H1 (cell line): ENCODE data around the gene RALGAPA2. TPM values are rescaled to one million over a fixed set of nuclear protein-coding genes. Genes with fewer than 3 reads are reported as not detected.

Experiments used
- CTCF ChIA-PET: fragments of 300-600 bp; sonication (Branson Sonifier 250); formaldehyde crosslinking; loops from one replicate; lab custom pipeline; 2021; ENCODE audit not compliant: partially characterized antibody; lab: Charles Lee
- POLR2A ChIA-PET: fragments of 300-600 bp; sonication (Branson Sonifier 250); formaldehyde crosslinking; loops from one replicate; lab custom pipeline; 2021; ENCODE audit warnings: inconsistent platforms; ENCODE audit not compliant: partially characterized antibody; lab: Charles Lee
- DNase-seq, 2 experiments: peaks; one replicate each; pipeline versions ENCODE4 v3.0.0 to v3.0.0-alpha.2; 2010 to 2022; ENCODE audit warnings: low spot score in 2 of 2, low read depth in 1 of 2, mixed read lengths in 1 of 2
- FAIRE-seq: peaks from 2 replicates; lab custom pipeline; 2011; peaks lifted over from hg19 to GRCh38; lab: Jason Lieb, UNC
- H2AFZ ChIP-seq: 2 replicates; pipeline ENCODE4 v1.8.1; 2012; ENCODE audit warnings: low read length, inconsistent platforms
- H2AK5ac ChIP-seq: 2 replicates; pipeline ENCODE4 v1.6.1; 2013; ENCODE audit warnings: low read depth, low read length
- H2BK120ac ChIP-seq: replicated peaks from 2 replicates; pipeline ENCODE3; 2013; ENCODE audit warnings: low read depth, low read length, inconsistent platforms
- H2BK12ac ChIP-seq: 2 replicates; pipeline ENCODE4 v1.6.1; 2013; ENCODE audit warnings: low read depth, low read length
- H2BK15ac ChIP-seq: 2 replicates; pipeline ENCODE4 v1.6.1; 2013; ENCODE audit warnings: low read length
- H2BK20ac ChIP-seq: 2 replicates; pipeline ENCODE4 v1.6.1; 2013; ENCODE audit warnings: low read length
- H2BK5ac ChIP-seq: 2 replicates; pipeline ENCODE4 v1.6.1; 2013; ENCODE audit warnings: low read depth, low read length
- H3K14ac ChIP-seq: 2 replicates; pipeline ENCODE4 v1.6.1; 2013; ENCODE audit warnings: inconsistent platforms; ENCODE audit not compliant: insufficient read length
- H3K18ac ChIP-seq: 2 replicates; pipeline ENCODE4 v1.6.1; 2013; ENCODE audit warnings: low read length; ENCODE audit errors: extremely low read depth
- H3K23ac ChIP-seq: 2 replicates; pipeline ENCODE4 v1.6.1; 2013; ENCODE audit warnings: inconsistent platforms; ENCODE audit not compliant: insufficient read length
- H3K23me2 ChIP-seq: 2 replicates; pipeline ENCODE4 v1.6.1; 2013; ENCODE audit warnings: low read depth, low read length
- H3K27ac ChIP-seq: 2 replicates; pipeline ENCODE4 v1.6.1; 2011; ENCODE audit warnings: low read depth, low read length, inconsistent platforms
- H3K27me3 ChIP-seq, 4 experiments: replicated peaks in 1 of 4; 1 replicate in 1 of 4; 2 replicates in 3 of 4; pipeline versions ENCODE4 v1.6.1 to v1.8.1; 2011 to 2013; ENCODE audit warnings: low read length in 3 of 4, mild to moderate bottlenecking in 3 of 4, inconsistent platforms in 2 of 4, mixed read lengths in 2 of 4, moderate library complexity in 1 of 4; ENCODE audit not compliant: control insufficient read depth in 3 of 4, insufficient read depth in 3 of 4; ENCODE audit errors: extremely low read depth in 1 of 4
- H3K36me3 ChIP-seq, 4 experiments: 2 replicates each; pipeline versions ENCODE4 v1.6.1 to v1.8.1; 2011 to 2013; ENCODE audit warnings: mild to moderate bottlenecking in 4 of 4, low read length in 3 of 4, moderate library complexity in 2 of 4, control low read depth in 1 of 4, inconsistent platforms in 1 of 4; ENCODE audit not compliant: insufficient read depth in 4 of 4, control insufficient read depth in 2 of 4
- H3K4ac ChIP-seq: replicated peaks from 2 replicates; pipeline ENCODE3; 2013; ENCODE audit warnings: low read length, low read depth, mixed read lengths, inconsistent platforms; ENCODE audit not compliant: insufficient read length
- H3K4me1 ChIP-seq, 4 experiments: replicated peaks in 1 of 4; 1 replicate in 1 of 4; 2 replicates in 3 of 4; pipeline versions ENCODE4 v1.6.1 to v1.8.1; 2011 to 2013; ENCODE audit warnings: low read length in 3 of 4, inconsistent platforms in 2 of 4, mixed read lengths in 1 of 4; ENCODE audit not compliant: insufficient read depth in 4 of 4, control insufficient read depth in 3 of 4
- H3K4me2 ChIP-seq, 2 experiments: 2 replicates each; pipeline versions ENCODE4 v1.6.1 to v1.8.1; 2011 to 2013; ENCODE audit warnings: low read depth in 2 of 2, low read length in 2 of 2, control low read depth in 1 of 2, inconsistent platforms in 1 of 2, mild to moderate bottlenecking in 1 of 2; ENCODE audit not compliant: insufficient read depth in 1 of 2
- H3K4me3 ChIP-seq, 4 experiments: fragments of 200-600, 300-600 bp in 1 of 4; sonication (generic), shearing (Covaris generic), sonication (Bioruptor Twin) in 1 of 4; 2 replicates each; pipeline versions ENCODE4 v1.5.1 to v1.8.1; 2011 to 2016; ENCODE audit warnings: low read length in 4 of 4, low read depth in 3 of 4, control low read depth in 2 of 4, inconsistent platforms in 2 of 4, mild to moderate bottlenecking in 2 of 4, mixed read lengths in 1 of 4, moderate library complexity in 1 of 4; ENCODE audit not compliant: insufficient read depth in 2 of 4; ENCODE audit errors: extremely low read depth in 1 of 4
- H3K56ac ChIP-seq: replicated peaks from 2 replicates; pipeline ENCODE3; 2013; ENCODE audit warnings: low read depth, mild to moderate bottlenecking, mixed read lengths, low read length, inconsistent platforms; ENCODE audit not compliant: insufficient read length
- H3K79me1 ChIP-seq: 2 replicates; pipeline ENCODE4 v1.6.1; 2013; ENCODE audit warnings: low read depth, low read length, control low read depth
- H3K79me2 ChIP-seq, 2 experiments: 2 replicates each; pipeline versions ENCODE4 v1.6.1 to v1.8.1; 2012 to 2013; ENCODE audit warnings: low read length in 2 of 2, mild to moderate bottlenecking in 2 of 2, inconsistent platforms in 1 of 2; ENCODE audit not compliant: insufficient read depth in 2 of 2, control insufficient read depth in 1 of 2
- H3K9ac ChIP-seq, 4 experiments: replicated peaks in 1 of 4; 1 replicate in 1 of 4; 2 replicates in 3 of 4; pipeline versions ENCODE4 v1.6.1 to v1.8.1; 2011 to 2013; ENCODE audit warnings: low read depth in 3 of 4, low read length in 3 of 4, control low read depth in 2 of 4, mild to moderate bottlenecking in 2 of 4, moderate library complexity in 2 of 4, inconsistent platforms in 1 of 4; ENCODE audit errors: extremely low read depth in 1 of 4
- H3K9me3 ChIP-seq, 2 experiments: 2 replicates each; pipeline versions ENCODE4 v1.6.1 to v1.8.1; 2012 to 2013; ENCODE audit warnings: mild to moderate bottlenecking in 2 of 2, moderate library complexity in 2 of 2, control low read depth in 1 of 2, inconsistent platforms in 1 of 2, low read depth in 1 of 2, low read length in 1 of 2, mixed read lengths in 1 of 2; ENCODE audit not compliant: insufficient read depth in 2 of 2
- H4K20me1 ChIP-seq, 2 experiments: replicated peaks in 1 of 2; 2 replicates each; pipeline versions ENCODE3 to v1.8.1; 2011 to 2013; ENCODE audit warnings: inconsistent platforms in 2 of 2, low read length in 2 of 2, mild to moderate bottlenecking in 1 of 2; ENCODE audit not compliant: insufficient read depth in 2 of 2, control insufficient read depth in 1 of 2
- H4K5ac ChIP-seq: 2 replicates; pipeline ENCODE4 v1.6.1; 2013; ENCODE audit warnings: low read length, low read depth, mixed read lengths, inconsistent platforms; ENCODE audit not compliant: insufficient read length
- H4K8ac ChIP-seq: 2 replicates; pipeline ENCODE4 v1.8.0; 2013; ENCODE audit warnings: mild to moderate bottlenecking, moderate library complexity, low read length, inconsistent platforms; ENCODE audit not compliant: insufficient read depth; ENCODE audit errors: extremely low read depth
- H4K91ac ChIP-seq: replicated peaks from 2 replicates; pipeline ENCODE3; 2013; ENCODE audit warnings: low read length, mixed read lengths, inconsistent platforms; ENCODE audit not compliant: insufficient read length
- BCL11A ChIP-seq, 2 experiments: IDR thresholded peaks; one replicate each; pipeline ENCODE4 v1.6.1; 2011; ENCODE audit warnings: low read depth in 2 of 2, low read length in 2 of 2, mild to moderate bottlenecking in 2 of 2
- CBX8 ChIP-seq: fragments of 300-800, 300-1000 bp; sonication (generic); IDR thresholded peaks from 2 replicates; pipeline ENCODE4 v1.7.1; 2016; ENCODE audit warnings: low read depth, low read length, borderline replicate concordance
- E2F6 ChIP-seq: IDR thresholded peaks from 2 replicates; pipeline ENCODE4 v1.6.1; 2012; ENCODE audit warnings: inconsistent platforms
- GABPA ChIP-seq: IDR thresholded peaks from 2 replicates; pipeline ENCODE4 v1.6.1; 2011; ENCODE audit warnings: mild to moderate bottlenecking, low read length, moderate library complexity, borderline replicate concordance; ENCODE audit not compliant: insufficient read depth
- GTF2F1 ChIP-seq: IDR thresholded peaks from 2 replicates; pipeline ENCODE4 v1.6.1; 2012; ENCODE audit warnings: low read depth, low read length, improper control_type of control experiment, borderline replicate concordance
- HDAC2 ChIP-seq, 2 experiments: fragments of 300-600 bp in 1 of 2; sonication (generic) in 1 of 2; IDR thresholded peaks; 2 replicates each; pipeline ENCODE4 v1.6.1; 2011 to 2012; ENCODE audit warnings: low read depth in 2 of 2, low read length in 2 of 2, mild to moderate bottlenecking in 2 of 2, moderate library complexity in 2 of 2, borderline replicate concordance in 1 of 2, inconsistent platforms in 1 of 2
- JUN ChIP-seq: IDR thresholded peaks from 2 replicates; pipeline ENCODE4 v1.6.1; 2011; ENCODE audit warnings: low read depth, mild to moderate bottlenecking, improper control_type of control experiment, low read length
- KDM1A ChIP-seq: fragments of 200-600, 300-600 bp; sonication (generic); IDR thresholded peaks from 2 replicates; pipeline ENCODE4 v1.7.1; 2016; ENCODE audit warnings: mild to moderate bottlenecking, low read length, borderline replicate concordance
- MAX ChIP-seq: IDR thresholded peaks from 2 replicates; pipeline ENCODE4 v1.6.1; 2012; ENCODE audit warnings: inconsistent platforms
- RXRA ChIP-seq: IDR thresholded peaks from 2 replicates; pipeline ENCODE4 v1.6.1; 2011; ENCODE audit warnings: low read depth, mild to moderate bottlenecking, low read length, moderate library complexity; ENCODE audit not compliant: insufficient read depth
- TAF1 ChIP-seq: IDR thresholded peaks from 2 replicates; pipeline ENCODE4 v1.6.1; 2011; ENCODE audit warnings: mild to moderate bottlenecking, low read depth, low read length
- WGBS, 2 experiments: shearing (Covaris generic) in 1 of 2; methylation state at CpG; one replicate each; pipeline versions ENCODE4 v1.1.6 to v1.1.7; 2013 to 2015; ENCODE audit warnings: low lambda C conversion rate in 2 of 2, mixed read lengths in 2 of 2, inconsistent platforms in 1 of 2, low coverage in 1 of 2, missing lambda C conversion rate in 1 of 2; ENCODE audit not compliant: insufficient replicate concordance in 2 of 2, insufficient coverage in 1 of 2, insufficient read length in 1 of 2; ENCODE audit errors: extremely low coverage in 1 of 2, missing lambda C conversion rate in 1 of 2; 5-methylcytosine and 5-hydroxymethylcytosine counted together
- polyA plus RNA-seq, 7 experiments: library from polyadenylated mRNA; depleted of rRNA in 3 of 7; stranded (reverse) in 5 of 7; unstranded in 2 of 7; fragments of >200 nt in 5 of 7; fragments of 200-250 nt in 2 of 7; gene quantifications; 1 replicate in 5 of 7; 2 replicates in 1 of 7; 4 replicates in 1 of 7; pipeline versions ENCODE4 v1.2.1 to v1.2.3, GENCODE V29; 2011 to 2013; ENCODE audit warnings: missing spikeins in 2 of 7, mixed read lengths in 2 of 7
- total RNA-seq: library from RNA; stranded (reverse); fragmentation: NEBNext Ultra II Directional; extraction: Animal tissue kit (Norgen Biotek cat#: 25700); gene quantifications from 2 replicates; pipeline ENCODE4 v1.2.1, GENCODE V29; 2021

Gene RALGAPA2
- total and polyA plus RNA-seq, 2 of the 8 experiments (the other 6 are each of a cell fraction or from before 2014, with no cell fraction given), result 5.1 to 25.5 TPM

- H2BK20ac ChIP-seq, result no peak overlapping the region
- no peak overlapping the region for H3K56ac ChIP-seq
- peaks cover 7 to 61% of the 10 kb centered on the region in 2 experiments for H3K79me2 ChIP-seq
- no peak overlapping the region for H3K23ac ChIP-seq
- H2BK12ac ChIP-seq, result no peak overlapping the region
- no peak overlapping the region for H3K4ac ChIP-seq
- no peak overlapping the region for H4K91ac ChIP-seq
- FAIRE-seq (no peak), DNase-seq (no peak)
- no peak overlapping the region for H4K8ac ChIP-seq
- H2BK5ac ChIP-seq, result no peak overlapping the region
- peaks cover 0 to 2% (median 0%) of the 10 kb centered on the region in 4 experiments; a peak in 1 of 7 replicates for H3K4me1 ChIP-seq
- H3K79me1 ChIP-seq, result peaks cover 5% of the 10 kb centered on the region; the same call in 1 of the 2 replicates
- H3K9me3 ChIP-seq, result no peaks in the 10 kb centered on the region
- no peaks in the 10 kb centered on the region for H3K36me3 ChIP-seq
- no peak overlapping the region for H3K27ac ChIP-seq
- H2BK120ac ChIP-seq, result no peak overlapping the region
- WGBS, 2 experiments, result 90 to 100% methylated on average over 4 to 8 of the region's 8 CpGs
- peaks cover 0 to 6% of the 10 kb centered on the region in 2 experiments for H4K20me1 ChIP-seq
- H3K14ac ChIP-seq, result no peak overlapping the region
- H3K18ac ChIP-seq, result no peak overlapping the region
- H2AFZ ChIP-seq, result no peak overlapping the region
- no peak overlapping the region for H3K4me3 ChIP-seq
- H3K27me3 ChIP-seq, result no peaks in the 10 kb centered on the region
- H3K23me2 ChIP-seq, result no peaks in the 10 kb centered on the region; the same call in 1 of the 2 replicates
- CTCF ChIA-PET, result no interaction called here
- H2BK15ac ChIP-seq, result no peak overlapping the region
- no peak overlapping the region for H4K5ac ChIP-seq
- H3K4me2 ChIP-seq, result no peak overlapping the region
- H2AK5ac ChIP-seq, result no peak overlapping the region
- POLR2A ChIA-PET, result no interaction called here
- no peak overlapping the region for H3K9ac ChIP-seq
- TF ChIP-seq CBX8 (no peak), RXRA (no peak), TAF1 (no peak), JUN (no peak), BCL11A (IDR thresholded peaks at IDR 0.05; ENCODE audit: low read depth in 2 of 2, low read length in 2 of 2) (no peak), GTF2F1 (no peak), E2F6 (no peak), KDM1A (no peak), GABPA (no peak), MAX (no peak), HDAC2 (IDR thresholded peaks at IDR 0.05; ENCODE audit: borderline replicate concordance in 1 of 2, low read depth in 2 of 2, low read length in 2 of 2) (no peak)
These were observed 21.6 kb downstream of the RALGAPA2 start for GRCh38 chr20:20690676-20691476.
